Measurements from ENCODE around the gene TRIM41.

The TRIM41 gene

GRCh38 chr5:181233801-181234454 is 10.8 kb downstream of the TRIM41 start:
- DNase-seq = no peak

- no peak for DNase-seq
Measured at GRCh38 chr5:181234455-181235306, 11.6 kb downstream of the TRIM41 start.

- DNase-seq = no peak
Measured at GRCh38 chr5:181235323-181235688, 12.2 kb downstream of the TRIM41 start.

GRCh38 chr5:181235689-181236366 is 12.7 kb downstream of the TRIM41 start:
- no peak for DNase-seq

- no peak for DNase-seq
Measured at GRCh38 chr5:181236471-181236870, 13.4 kb downstream of the TRIM41 start.

- no peak for DNase-seq
Measured at GRCh38 chr5:181236954-181237641, 14.0 kb downstream of the TRIM41 start.

GRCh38 chr5:181237729-181238385 is 14.8 kb downstream of the TRIM41 start:
- no peak for DNase-seq

GRCh38 chr5:181239062-181239663 is 16.1 kb downstream of the TRIM41 start:
- DNase-seq = no peak

- DNase-seq = no peak
Measured at GRCh38 chr5:181241393-181241975, 18.4 kb downstream of the TRIM41 start.

- DNase-seq = no peak
Measured at GRCh38 chr5:181242031-181242451, 19.0 kb downstream of the TRIM41 start.

- DNase-seq = no peak
Measured at GRCh38 chr5:181243018-181243563, 20.0 kb downstream of the TRIM41 start.

GRCh38 chr5:181243564-181244343 is 20.7 kb downstream of the TRIM41 start, which contains the start of gene RACK1:
RACK1 (minus strand) TSS chr5:181243906; CDS start chr5:181243800, 106 bp downstream.
- no peak for DNase-seq

- no peak for DNase-seq
Measured at GRCh38 chr5:181245427-181246275, 22.6 kb downstream of the TRIM41 start.

GRCh38 chr5:181246276-181247049 is 23.4 kb downstream of the TRIM41 start:
- no peak for DNase-seq

- DNase-seq = no peak
Measured at GRCh38 chr5:181248277-181248676, 25.2 kb downstream of the TRIM41 start.

- DNase-seq = no peak
Measured at GRCh38 chr5:181255276-181255675, 32.2 kb downstream of the TRIM41 start.

GRCh38 chr5:181255836-181256578 is 32.9 kb downstream of the TRIM41 start:
- no peak for DNase-seq

- DNase-seq = no peak
Measured at GRCh38 chr5:181258576-181258975, 35.5 kb downstream of the TRIM41 start.
